ENCODE data around the gene SOX12. TPM values are rescaled to one million over a fixed set of nuclear protein-coding genes. Genes with fewer than 3 reads are reported as not detected.
"Not testable (repeated sequence)": the region's sequence is repeated elsewhere in the genome, so short reads cannot be mapped to it uniquely, and the experiment has no call there.

Gene SOX12
- total RNA-seq, 2 experiments from 2014 or later, result 13.1 to 13.3 TPM

DNA sequence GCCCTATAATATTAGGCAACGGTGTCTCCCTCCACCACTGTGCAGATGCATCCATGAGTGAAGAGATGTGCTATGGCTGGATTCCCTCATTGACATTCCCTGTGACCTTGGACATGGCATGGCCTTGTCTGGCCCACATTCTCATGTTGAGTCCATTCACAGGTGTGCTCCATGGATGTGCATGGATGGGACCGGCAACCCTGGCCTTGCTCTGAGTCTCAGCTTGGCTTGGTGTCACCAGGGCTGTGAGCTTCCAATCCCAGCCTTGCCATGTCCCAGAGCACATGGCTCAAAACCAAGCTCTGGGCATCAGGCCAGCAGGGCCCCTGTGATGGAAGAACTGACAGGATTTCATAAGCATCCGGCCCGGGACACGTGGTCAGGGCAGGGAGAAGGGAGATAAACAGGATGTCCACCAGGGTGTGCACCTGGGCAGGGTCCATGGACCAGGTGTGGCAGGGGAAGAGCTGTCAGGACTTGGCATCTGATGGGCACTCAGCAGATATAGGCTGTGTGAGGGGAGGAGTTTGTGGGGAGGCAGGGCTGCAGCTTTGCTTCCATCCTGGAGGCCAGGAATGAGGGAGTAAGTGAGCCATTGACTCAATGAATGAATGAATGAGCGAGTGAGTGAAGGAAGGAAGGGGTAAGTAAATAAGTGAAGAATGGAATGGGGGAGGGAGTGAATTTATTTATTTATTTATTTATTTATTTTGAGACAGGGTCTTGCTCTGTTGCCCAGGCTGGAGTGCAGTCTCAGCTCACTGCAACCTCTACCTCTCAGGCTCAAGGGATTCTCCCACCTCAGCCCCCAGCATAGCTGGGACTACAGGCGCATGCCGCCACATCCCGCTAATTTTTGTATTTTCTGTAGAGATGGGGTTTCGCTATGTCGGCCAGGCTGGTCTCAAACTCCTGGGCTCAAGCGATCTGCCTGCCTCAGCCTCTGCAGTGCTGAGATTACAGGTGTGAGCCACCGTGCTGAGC lies 37.2 kb downstream of the SOX12 start:
- Mint-ChIP-seq H3K27me3 (no peaks in the 10 kb centered on the region), H3K27ac (peak overlapping the region; percentile 55), H3K4me1 (peaks cover 22% of the 10 kb centered on the region), H3K4me3 (peak overlapping the region; percentile 26), H3K36me3 (no peaks in the 10 kb centered on the region), H3K9me3 (no peaks in the 10 kb centered on the region)
- peak; percentile 72 for DNase-seq

DNA sequence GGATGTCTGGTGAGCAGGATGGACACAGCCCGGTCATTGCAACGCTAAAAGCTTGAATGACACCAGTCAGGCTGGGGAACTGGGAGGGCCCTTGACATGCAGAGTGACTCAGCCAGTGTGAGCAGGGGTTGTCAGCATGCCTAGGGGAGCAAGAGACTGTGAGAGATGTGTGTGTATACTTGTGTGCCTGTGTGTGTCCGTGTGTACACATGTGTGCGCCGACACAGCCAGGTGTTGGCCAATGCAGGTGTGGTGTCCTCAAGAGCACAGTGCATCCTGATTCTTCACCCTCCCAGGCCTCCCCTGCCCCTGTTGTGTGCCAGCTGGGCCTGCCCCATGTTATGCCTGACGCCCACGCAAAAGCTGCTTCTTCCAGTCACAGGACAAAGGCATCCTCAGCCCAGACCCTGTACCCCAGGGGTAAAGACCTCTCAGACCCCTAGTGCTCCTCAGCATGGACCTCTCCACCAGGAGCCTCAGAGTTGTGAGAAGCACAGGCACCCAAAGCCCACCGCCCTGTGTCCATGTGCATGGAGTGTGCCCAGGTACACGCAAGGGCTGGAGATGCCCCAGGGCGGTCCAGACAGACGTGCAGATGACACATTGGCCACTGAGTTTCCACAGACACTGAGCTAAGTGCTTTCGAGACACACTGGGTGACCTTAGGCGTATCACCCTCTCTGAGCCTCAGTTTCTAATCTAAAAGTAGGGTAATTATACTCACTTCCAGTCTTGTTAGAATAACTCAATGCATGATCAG lies 38.1 kb downstream of the SOX12 start:
- Mint-ChIP-seq H3K4me1 (peaks cover 22% of the 10 kb centered on the region), H3K27me3 (no peaks in the 10 kb centered on the region), H3K9me3 (no peaks in the 10 kb centered on the region), H3K36me3 (no peaks in the 10 kb centered on the region), H3K4me3 (no peak overlapping the region), H3K27ac (peak overlapping the region; percentile 3)
- DNase-seq, result no peak

DNA sequence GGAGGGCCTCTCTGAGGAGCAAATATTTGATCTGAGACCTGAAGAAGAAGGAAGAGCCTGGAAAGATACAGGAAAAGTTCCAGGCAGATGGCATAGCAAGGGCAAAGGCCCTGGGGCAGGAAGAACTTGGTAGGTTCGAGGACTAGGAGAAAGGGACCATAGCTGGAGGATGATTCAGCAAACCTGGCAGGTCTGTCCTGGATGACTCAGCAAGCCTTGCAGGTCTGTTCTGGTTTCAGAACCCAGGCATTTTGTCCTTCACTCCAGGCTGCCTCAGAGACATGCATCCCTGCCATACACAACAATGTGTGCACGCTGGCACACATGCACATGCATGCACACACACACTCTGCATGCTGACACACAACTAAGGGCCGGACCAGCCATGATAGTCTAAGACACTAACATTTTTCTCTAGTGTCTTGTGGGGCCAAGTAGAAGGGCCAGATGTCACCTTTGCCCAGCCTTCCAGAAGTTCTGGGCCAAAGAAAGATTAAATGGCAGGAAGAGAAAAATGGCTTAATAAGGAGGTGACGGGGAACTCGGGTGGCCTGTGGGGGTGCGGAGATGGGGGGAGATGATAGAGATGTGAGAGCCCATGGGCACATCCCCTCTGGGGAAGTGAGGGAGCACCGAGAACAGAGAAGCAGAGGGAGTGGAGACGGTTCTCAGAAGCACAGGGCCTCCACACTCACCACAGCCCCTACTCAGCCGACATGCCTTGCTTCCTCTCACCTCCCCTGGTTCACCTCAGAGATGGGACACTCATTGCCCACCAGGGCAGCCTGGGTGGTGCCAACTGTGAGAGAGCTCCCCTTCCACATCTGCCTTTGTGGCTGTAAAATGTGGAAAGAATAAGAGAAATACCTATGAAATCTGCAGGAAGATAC lies 39.8 kb downstream of the SOX12 start:
- Mint-ChIP-seq H3K4me3 (no peak overlapping the region), H3K27me3 (no peaks in the 10 kb centered on the region), H3K9me3 (no peaks in the 10 kb centered on the region), H3K27ac (peak overlapping the region; percentile 9), H3K4me1 (peaks cover 23% of the 10 kb centered on the region), H3K36me3 (no peaks in the 10 kb centered on the region)
- no peak for DNase-seq

DNA sequence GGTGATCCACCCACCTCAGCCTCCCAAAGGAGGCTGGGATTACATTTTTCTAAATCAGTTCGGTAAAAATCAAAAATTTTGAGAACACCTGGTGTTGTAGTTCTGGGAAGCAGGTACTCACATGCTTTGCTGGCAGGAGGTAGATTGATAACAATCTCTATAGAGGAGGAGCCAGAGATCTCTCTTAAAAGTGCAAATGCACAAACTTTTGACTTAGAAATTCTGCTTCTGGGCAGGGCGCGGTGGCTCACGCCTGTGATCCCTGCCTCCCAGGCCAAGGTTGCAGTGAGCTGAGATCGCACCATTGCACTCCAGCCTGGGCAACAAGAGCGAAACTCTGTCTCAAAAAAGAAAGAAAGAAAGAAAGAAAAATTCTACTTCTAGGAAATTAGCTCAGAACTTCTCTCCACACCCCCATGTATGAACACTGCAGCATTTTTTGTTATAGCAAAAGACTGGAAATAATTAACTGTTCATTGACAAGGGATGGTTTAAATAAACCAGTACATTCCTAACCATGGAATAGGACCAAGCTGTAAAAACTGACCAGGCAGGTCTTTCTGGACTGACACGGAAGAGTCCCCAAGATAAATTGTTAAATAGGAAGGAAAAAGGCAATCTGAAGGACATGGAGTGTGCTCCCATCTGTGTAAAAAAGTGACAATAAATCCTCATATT lies 40.8 kb downstream of the SOX12 start:
- no peak overlapping the region for H3K27ac Mint-ChIP-seq
- H3K27me3 Mint-ChIP-seq, result no peaks in the 10 kb centered on the region
- no peaks in the 10 kb centered on the region for H3K9me3 Mint-ChIP-seq
- DNase-seq, result no peak
- peaks cover 23% of the 10 kb centered on the region for H3K4me1 Mint-ChIP-seq
- H3K4me3 Mint-ChIP-seq, result no peak overlapping the region
- H3K36me3 Mint-ChIP-seq, result no peaks in the 10 kb centered on the region

DNA sequence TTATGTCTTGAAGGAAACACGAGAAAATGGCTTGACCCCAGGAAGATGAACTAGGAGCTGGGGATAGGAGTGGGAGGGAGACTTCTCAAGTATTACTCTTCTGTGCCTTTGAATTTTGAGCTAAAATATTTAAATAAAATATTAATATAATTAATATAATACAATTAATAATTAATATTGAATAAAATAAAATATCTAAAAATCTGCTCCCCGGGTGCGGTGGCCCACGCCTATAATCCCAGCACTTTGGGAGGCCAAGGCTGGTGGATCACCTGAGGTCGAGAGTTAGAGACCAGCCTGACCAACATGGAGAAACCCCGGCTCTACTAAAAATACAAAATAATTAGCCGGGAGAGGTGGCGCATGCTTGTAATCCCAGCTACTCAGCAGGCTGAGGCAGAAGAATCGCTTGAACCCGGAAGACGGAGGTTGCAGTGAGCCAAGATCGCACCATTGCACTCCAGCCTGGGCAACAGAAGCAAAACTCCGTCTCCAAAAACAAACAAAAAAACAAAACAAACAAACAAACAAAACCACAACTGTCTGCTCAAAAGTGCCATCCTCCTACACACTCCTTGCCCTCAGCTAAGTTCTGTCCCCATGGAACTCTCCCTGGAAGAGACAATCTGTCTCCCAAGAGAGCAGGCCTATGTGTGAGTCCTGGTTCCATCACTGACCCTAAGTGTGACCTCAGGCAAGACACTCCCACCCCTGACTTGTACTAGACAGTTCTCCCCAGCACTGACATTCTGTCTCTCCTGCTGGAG lies 41.5 kb downstream of the SOX12 start:
- H3K9me3 Mint-ChIP-seq, result no peaks in the 10 kb centered on the region
- H3K27me3 Mint-ChIP-seq, result no peaks in the 10 kb centered on the region
- no peaks in the 10 kb centered on the region for H3K36me3 Mint-ChIP-seq
- no peak overlapping the region for H3K4me3 Mint-ChIP-seq
- H3K4me1 Mint-ChIP-seq, result peaks cover 24% of the 10 kb centered on the region
- no peak overlapping the region for H3K27ac Mint-ChIP-seq
- no peak for DNase-seq

DNA sequence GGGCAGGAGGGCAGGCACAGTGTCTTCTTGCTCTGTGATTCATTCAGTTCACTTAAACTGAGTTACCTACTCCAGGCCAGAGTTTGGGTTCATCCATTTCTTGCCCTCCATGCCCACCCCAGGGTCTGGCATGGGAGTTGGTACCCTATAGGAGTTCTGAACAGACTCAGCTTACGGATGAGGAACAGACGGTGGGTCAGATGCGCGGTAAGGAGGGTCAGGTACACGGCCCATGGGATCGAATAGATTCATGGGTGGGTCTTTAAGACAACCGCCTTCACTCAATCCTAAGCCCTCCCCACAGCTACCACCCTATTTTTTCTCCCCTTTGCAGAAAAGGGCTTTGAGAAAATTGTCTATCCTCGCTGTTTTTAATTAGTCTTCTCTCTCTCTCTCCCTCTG lies 42.1 kb downstream of the SOX12 start:
- Mint-ChIP-seq H3K27ac (no peak overlapping the region), H3K4me3 (no peak overlapping the region), H3K4me1 (peaks cover 24% of the 10 kb centered on the region), H3K9me3 (no peaks in the 10 kb centered on the region), H3K36me3 (no peaks in the 10 kb centered on the region), H3K27me3 (no peaks in the 10 kb centered on the region)
- DNase-seq, result no peak

DNA sequence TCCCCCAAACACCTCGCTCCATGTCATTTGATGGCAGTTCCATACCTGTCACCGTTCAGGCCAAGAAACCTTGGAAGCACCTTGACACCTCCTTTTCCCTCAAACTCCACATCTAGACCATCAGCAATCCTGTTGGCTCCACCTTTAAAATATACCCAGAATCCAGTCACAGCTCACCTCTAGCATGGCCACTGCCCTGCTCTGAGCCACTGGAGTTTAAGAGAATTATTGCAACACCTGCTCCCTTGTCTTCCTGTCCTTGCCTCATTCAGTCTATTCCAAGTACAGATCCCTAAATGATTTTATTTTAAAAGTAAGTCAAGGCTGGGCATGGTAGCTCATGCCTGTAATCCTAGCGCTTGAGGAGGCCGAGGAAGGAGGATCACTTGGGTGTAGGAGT lies 43.6 kb downstream of the SOX12 start:
- Mint-ChIP-seq H3K27ac (no peak overlapping the region), H3K36me3 (no peaks in the 10 kb centered on the region), H3K9me3 (no peaks in the 10 kb centered on the region), H3K4me1 (peaks cover 25% of the 10 kb centered on the region), H3K27me3 (no peaks in the 10 kb centered on the region), H3K4me3 (no peak overlapping the region)
- no peak for DNase-seq

DNA sequence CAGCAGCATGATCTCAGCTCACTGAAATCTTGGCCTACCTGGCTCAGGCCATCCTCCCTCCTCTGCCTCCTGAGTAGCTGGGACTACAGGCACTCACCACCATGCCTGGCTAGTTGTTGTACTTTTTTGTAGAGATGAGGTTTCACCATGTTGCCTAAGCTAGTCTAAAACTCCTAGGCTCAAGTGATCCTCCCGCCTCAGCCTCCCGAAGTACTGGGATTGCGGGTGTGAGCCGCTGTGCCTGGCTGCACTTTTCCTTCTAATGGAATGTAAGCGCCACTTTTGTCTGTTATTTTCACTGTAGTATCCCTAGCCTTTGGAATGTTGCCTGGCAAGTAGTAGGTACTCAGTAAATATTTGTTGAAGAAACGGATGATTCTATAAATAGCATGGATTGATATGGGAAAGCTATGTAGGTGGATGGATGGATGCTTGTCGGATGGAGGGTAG lies 44.8 kb downstream of the SOX12 start:
- H3K9me3 Mint-ChIP-seq, result no peaks in the 10 kb centered on the region
- no peaks in the 10 kb centered on the region for H3K36me3 Mint-ChIP-seq
- no peak overlapping the region for H3K4me3 Mint-ChIP-seq
- H3K27me3 Mint-ChIP-seq, result no peaks in the 10 kb centered on the region
- H3K4me1 Mint-ChIP-seq, result peaks cover 20% of the 10 kb centered on the region
- no peak overlapping the region for H3K27ac Mint-ChIP-seq
- DNase-seq, result no peak

DNA sequence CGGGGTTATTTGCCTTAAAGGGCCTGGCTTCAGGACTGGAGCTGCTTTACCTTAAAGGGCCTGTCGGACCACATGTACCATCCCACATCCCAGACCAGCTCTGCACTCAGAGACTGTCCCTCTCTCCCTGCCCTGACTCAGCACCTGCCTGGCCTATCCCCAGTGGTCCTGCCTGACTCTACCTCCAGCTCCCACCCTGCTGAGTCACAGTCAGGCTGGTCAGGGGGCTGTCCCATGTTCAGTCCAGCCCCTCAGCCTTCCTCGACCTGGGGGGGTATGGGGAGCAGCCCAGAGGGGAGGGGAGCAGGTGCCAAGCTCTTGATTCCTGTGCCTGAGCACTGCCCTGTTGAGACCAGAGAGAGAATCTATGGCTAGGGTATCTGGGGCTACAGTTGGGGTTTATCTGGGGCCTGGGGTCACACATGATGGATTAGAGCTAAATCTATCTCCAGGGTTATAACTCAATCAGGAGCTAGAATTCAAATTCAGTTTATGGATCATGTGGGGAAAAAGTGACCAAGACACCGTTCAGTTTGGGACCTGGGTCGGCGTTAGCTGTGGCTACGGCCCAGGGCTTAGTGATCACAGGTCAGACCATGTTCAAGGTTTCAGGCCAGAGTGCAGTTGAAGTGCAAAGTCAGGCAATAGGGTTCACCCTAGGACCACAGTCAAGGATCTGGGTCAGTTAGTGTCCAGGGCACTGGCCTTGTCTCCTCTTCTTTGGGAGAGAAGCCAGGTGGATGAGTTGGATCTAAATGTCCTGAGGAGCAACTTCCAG lies 45.8 kb downstream of the SOX12 start:
- H3K36me3 Mint-ChIP-seq, result no peaks in the 10 kb centered on the region
- no peaks in the 10 kb centered on the region for H3K27me3 Mint-ChIP-seq
- peaks cover 13% of the 10 kb centered on the region for H3K4me1 Mint-ChIP-seq
- DNase-seq, result no peak
- H3K9me3 Mint-ChIP-seq, result no peaks in the 10 kb centered on the region
- no peak overlapping the region for H3K4me3 Mint-ChIP-seq
- no peak overlapping the region for H3K27ac Mint-ChIP-seq

DNA sequence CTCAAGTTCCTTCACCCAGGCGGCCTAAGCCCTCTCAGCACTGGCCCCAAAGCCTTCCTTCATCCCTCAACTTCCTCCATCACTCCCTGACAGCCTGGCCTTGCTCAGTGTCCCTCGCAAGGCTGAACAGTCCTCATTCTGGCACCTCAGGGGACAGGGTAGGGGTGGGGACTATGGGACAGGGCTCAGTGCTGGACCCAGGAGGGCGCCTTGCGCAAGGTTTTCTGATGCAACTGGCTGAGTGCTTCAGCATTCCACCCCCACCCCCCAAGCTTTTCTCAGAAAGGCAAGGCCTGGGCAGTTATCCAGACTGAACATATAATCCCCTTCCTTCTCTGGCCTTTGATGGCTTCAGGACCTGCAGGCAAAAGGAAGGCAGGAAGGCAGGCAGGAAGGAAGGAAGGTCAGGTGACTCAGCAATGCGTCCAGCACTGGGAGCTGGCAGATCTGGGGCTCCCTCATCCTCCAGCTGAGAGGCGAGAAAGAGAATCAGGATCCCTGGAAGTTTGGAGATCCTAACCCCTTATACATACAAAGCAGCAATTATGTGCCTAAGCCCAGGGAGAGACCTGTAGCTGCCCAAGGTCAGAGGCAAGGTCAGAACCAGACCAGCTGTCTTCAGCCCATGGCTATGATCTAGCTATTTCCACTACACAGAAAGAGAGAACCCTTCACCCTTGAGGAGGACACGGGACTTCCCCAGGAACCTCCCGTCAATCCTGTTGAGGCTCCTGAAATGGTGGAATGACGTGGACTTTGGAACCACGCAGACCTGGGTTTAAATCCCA lies 46.6 kb downstream of the SOX12 start:
- H3K36me3 Mint-ChIP-seq, result no peaks in the 10 kb centered on the region
- H3K27ac Mint-ChIP-seq, result no peak overlapping the region
- no peaks in the 10 kb centered on the region for H3K9me3 Mint-ChIP-seq
- no peak overlapping the region for H3K4me3 Mint-ChIP-seq
- DNase-seq, result no peak
- H3K27me3 Mint-ChIP-seq, result no peaks in the 10 kb centered on the region
- H3K4me1 Mint-ChIP-seq, result peaks cover 9% of the 10 kb centered on the region

DNA sequence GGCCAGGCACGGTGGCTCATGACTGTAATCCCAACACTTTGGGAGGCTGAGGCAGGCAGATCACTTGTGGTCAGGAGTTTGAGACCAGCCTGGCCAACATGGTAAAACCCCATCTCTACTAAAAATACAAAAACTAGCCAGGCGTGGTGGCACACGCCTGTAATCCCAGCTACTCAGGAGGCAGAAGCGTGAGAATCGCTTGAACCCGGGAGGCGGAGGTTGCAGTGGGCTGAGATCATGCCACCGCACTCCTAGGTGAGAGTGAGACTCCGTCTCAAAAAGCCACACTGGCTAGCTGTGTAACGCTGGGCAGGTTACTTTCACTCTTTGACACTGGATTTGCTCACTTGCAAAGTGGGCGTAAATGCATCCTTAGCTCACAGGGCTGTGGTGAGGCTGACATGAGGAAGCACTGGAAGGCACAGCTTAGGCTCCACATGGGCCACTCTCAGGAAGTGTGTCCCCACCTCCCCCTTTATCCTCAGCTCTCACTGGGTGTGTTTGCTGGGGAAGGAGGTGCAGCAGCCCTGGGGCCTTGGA lies 47.3 kb downstream of the SOX12 start:
- not testable (repeated sequence) for H3K4me3 Mint-ChIP-seq, H3K9me3 Mint-ChIP-seq, H3K27ac Mint-ChIP-seq, H3K4me1 Mint-ChIP-seq, H3K27me3 Mint-ChIP-seq, H3K36me3 Mint-ChIP-seq, DNase-seq

DNA sequence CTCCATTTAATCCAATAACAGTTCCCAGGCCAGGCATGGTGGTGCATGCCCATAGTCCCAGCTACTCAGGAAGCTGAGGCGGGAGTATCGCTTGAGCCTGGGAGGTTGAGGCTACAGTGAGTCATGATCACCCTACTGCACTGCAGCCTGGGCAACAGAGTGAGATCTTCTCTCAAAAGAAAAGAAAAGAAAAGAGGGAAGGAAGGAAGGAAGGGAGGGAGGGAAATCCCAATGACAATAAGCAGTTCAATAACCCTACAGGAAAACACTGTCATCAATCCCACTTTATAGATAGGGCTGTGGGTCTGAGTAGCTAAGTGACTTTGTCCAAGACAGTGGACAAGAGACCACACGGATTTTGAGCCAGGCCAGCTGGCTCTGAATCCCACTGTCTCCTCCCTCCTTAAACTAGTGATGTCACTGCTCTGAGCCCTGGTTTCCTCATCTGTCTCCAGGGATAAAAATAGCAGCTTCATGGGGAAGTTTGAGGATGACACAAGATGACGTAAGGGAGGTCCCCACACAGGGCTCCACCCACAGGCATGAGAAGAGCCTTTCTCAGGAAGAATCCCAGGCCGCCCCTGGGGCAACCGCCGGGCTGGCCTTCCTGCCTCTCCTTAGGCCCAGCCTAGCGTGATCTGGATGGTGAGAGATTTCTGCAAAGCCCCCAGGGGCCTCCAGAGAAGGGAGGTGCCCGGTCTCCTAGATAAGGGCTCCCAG lies 48.0 kb downstream of the SOX12 start:
- H3K9me3 Mint-ChIP-seq, result no peaks in the 10 kb centered on the region
- peaks cover 12% of the 10 kb centered on the region for H3K4me1 Mint-ChIP-seq
- no peaks in the 10 kb centered on the region for H3K36me3 Mint-ChIP-seq
- H3K27me3 Mint-ChIP-seq, result no peaks in the 10 kb centered on the region
- no peak overlapping the region for H3K27ac Mint-ChIP-seq
- no peak overlapping the region for H3K4me3 Mint-ChIP-seq
- DNase-seq, result no peak
